ENCODE data around the gene MEGF11. TPM values are rescaled to one million over a fixed set of nuclear protein-coding genes. Genes with fewer than 3 reads are reported as not detected.

Gene MEGF11
- total RNA-seq, 1 experiment from 2014 or later, result 2.3 TPM

DNA sequence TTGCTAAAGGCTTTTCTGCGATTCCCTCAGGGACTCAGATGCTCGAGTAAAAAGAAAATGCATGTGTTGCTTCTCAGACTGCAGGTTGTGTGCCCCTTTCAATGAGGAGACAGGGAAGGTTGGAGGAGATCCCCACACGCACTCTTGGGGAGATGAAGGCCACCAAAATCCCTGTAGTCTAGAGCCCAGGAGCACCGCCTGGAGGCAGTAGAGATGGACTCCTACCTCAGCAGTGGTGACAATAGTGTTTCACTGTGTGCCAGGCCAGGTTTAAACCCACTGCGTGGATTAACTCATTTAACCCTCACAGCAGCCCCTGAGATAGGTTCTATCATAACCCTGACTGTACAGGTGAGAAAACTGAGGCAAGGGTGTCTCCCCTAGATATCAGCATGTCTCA lies 15.2 kb downstream of the MEGF11 start:
- Histone ChIP-seq H3K9me2 (ENCODE audit: insufficient read depth) (no peaks in the 10 kb centered on the region), H3K36me3 (ENCODE audit: control insufficient read depth in 1 of 2, insufficient read depth in 2 of 2, low read length in 2 of 2) (no peaks in the 10 kb centered on the region), H3K4me1 (ENCODE audit: control insufficient read depth in 1 of 2, insufficient read depth in 2 of 2, low read length in 2 of 2) (peaks cover 0 to 13% of the 10 kb centered on the region in 2 experiments; a peak in 2 of 4 replicates), H3K9ac (ENCODE audit: low read length) (no peak overlapping the region), H3K4me3 (replicated peaks in 1 of 2; ENCODE audit: low read depth in 1 of 2, low read length in 2 of 2) (no peak overlapping the region), H4K20me1 (ENCODE audit: insufficient read depth) (no peaks in the 10 kb centered on the region), H3K27ac (ENCODE audit: low read depth, low read length) (no peak overlapping the region), H3K79me2 (ENCODE audit: insufficient read depth, low read length) (no peaks in the 10 kb centered on the region), H3K4me2 (ENCODE audit: low read length) (no peak overlapping the region), H3K27me3 (ENCODE audit: insufficient read depth, low read length) (no peaks in the 10 kb centered on the region), H2AFZ (ENCODE audit: low read depth, low read length, poor library complexity, severe bottlenecking) (no peak overlapping the region), H3K9me3 (ENCODE audit: control insufficient read depth in 1 of 2, insufficient read depth in 1 of 2, low read depth in 1 of 2, low read length in 2 of 2) (no peaks in the 10 kb centered on the region)
- no TSS peak for BruUV-seq (replicated peaks)
- intact Hi-C loops (cut with micrococcal nuclease), result no loop called here
- ChIA-PET POLR2A (no interaction called here), RAD21 (ENCODE audit: low non-redundant PET in 1 of 2, low total read pairs in 2 of 2, uncharacterized antibody in 2 of 2, unreplicated experiment in 2 of 2) (no interaction called here), CTCF (no interaction called here)
- DNase-seq (ENCODE audit: low read depth, low spot score) (no peak), ATAC-seq (no peak)
- TF ChIP-seq YY1 (IDR thresholded peaks at IDR 0.05; ENCODE audit: extremely low read depth, insufficient replicate concordance, low read depth, low read length) (no peak), POLR2AphosphoS5 (IDR thresholded peaks at IDR 0.05; ENCODE audit: low read depth, low read length) (no peak), CEBPB (IDR thresholded peaks at IDR 0.05; ENCODE audit: low read depth) (no peak), TCF7L2 (IDR thresholded peaks at IDR 0.05; ENCODE audit: borderline replicate concordance, extremely low read depth, insufficient read depth, insufficient read length) (no peak), SP1 (IDR thresholded peaks at IDR 0.05; ENCODE audit: low read depth) (no peak), ZBTB33 (IDR thresholded peaks at IDR 0.05; ENCODE audit: extremely low read depth, insufficient replicate concordance, low read length) (no peak), RAD21 (IDR thresholded peaks at IDR 0.05; ENCODE audit: low read depth) (no peak), ZNF274 (IDR thresholded peaks at IDR 0.05; ENCODE audit: low read depth, low read length) (no peak), CTCF (IDR thresholded peaks at IDR 0.05 in 2 of 3, conservative IDR thresholded peaks at IDR 0.05 in 1 of 3; ENCODE audit: borderline replicate concordance in 1 of 3, insufficient read depth in 1 of 3, low read depth in 2 of 3, low read length in 2 of 3) (no peak), CBX3 (IDR thresholded peaks at IDR 0.05; ENCODE audit: low read depth) (no peak), POLR2A (IDR thresholded peaks at IDR 0.05; ENCODE audit: borderline replicate concordance, extremely low read depth, insufficient read depth, insufficient read length) (no peak), EGR1 (IDR thresholded peaks at IDR 0.05; ENCODE audit: low read depth) (no peak)
- TF ChIP-seq, protein P1, sequence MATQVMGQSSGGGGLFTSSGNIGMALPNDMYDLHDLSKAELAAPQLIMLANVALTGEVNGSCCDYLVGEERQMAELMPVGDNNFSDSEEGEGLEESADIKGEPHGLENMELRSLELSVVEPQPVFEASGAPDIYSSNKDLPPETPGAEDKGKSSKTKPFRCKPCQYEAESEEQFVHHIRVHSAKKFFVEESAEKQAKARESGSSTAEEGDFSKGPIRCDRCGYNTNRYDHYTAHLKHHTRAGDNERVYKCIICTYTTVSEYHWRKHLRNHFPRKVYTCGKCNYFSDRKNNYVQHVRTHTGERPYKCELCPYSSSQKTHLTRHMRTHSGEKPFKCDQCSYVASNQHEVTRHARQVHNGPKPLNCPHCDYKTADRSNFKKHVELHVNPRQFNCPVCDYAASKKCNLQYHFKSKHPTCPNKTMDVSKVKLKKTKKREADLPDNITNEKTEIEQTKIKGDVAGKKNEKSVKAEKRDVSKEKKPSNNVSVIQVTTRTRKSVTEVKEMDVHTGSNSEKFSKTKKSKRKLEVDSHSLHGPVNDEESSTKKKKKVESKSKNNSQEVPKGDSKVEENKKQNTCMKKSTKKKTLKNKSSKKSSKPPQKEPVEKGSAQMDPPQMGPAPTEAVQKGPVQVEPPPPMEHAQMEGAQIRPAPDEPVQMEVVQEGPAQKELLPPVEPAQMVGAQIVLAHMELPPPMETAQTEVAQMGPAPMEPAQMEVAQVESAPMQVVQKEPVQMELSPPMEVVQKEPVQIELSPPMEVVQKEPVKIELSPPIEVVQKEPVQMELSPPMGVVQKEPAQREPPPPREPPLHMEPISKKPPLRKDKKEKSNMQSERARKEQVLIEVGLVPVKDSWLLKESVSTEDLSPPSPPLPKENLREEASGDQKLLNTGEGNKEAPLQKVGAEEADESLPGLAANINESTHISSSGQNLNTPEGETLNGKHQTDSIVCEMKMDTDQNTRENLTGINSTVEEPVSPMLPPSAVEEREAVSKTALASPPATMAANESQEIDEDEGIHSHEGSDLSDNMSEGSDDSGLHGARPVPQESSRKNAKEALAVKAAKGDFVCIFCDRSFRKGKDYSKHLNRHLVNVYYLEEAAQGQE (IDR thresholded peaks at IDR 0.05; ENCODE audit: low read depth), result no peak
